GM18505 (cell line): Measurements from ENCODE around the gene NPTX1.

Experiments used
- ATAC-seq: cut with Tn5 transposase; IDR thresholded peaks from one replicate; pipeline ENCODE4 v1.9.1; 2021; ENCODE audit not compliant: unreplicated experiment
- POLR2A ChIP-seq: IDR thresholded peaks from 4 replicates; pipeline ENCODE4 v1.6.1; 2011; ENCODE audit warnings: borderline replicate concordance; ENCODE audit not compliant: insufficient read depth, insufficient read length; ENCODE audit errors: extremely low read depth

The NPTX1 gene, protein sequence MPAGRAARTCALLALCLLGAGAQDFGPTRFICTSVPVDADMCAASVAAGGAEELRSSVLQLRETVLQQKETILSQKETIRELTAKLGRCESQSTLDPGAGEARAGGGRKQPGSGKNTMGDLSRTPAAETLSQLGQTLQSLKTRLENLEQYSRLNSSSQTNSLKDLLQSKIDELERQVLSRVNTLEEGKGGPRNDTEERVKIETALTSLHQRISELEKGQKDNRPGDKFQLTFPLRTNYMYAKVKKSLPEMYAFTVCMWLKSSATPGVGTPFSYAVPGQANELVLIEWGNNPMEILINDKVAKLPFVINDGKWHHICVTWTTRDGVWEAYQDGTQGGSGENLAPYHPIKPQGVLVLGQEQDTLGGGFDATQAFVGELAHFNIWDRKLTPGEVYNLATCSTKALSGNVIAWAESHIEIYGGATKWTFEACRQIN

DNA sequence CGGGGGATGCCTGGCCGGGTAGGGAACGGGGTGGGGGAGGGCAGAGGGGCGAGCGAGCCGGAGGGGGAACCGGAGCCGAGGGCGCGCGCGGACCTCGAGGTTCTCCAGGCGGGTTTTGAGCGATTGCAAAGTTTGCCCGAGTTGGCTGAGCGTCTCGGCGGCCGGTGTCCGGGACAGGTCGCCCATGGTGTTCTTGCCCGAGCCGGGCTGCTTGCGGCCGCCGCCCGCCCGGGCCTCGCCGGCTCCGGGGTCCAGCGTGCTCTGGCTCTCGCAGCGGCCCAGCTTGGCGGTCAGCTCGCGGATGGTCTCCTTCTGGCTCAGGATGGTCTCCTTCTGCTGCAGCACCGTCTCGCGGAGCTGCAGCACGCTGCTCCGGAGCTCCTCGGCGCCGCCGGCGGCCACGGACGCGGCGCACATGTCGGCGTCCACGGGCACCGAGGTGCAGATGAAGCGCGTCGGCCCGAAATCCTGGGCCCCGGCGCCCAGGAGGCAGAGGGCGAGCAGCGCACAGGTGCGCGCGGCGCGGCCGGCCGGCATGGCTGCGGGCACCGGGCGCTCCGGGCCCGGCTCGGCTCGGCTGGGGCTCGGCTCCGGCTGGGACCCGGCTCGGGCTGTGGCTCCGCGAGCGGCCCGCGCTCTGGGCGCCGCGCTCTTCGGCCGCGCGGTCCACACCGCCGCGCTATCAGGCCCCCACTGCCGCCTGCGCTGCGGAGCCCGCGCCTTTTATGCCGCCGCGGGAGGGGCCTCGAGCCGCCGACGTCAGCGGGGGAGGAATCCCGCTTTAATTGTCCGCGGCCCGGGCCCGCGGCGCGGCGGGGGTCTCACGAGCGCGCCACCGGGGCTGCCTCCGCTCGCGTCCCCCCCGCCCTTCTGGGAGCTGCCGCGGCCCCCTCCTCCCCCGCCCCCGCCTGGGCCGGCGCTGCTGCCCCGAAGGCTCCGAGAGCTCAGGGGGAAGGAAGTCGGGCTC lies at the start of gene NPTX1:
Gene NPTX1 (minus strand): TSS at position 698 of the 967 bp plus-strand sequence. CDS start 161 bp downstream, at position 537.
- TF ChIP-seq POLR2A, result no peak
- ATAC-seq, result no peak

DNA sequence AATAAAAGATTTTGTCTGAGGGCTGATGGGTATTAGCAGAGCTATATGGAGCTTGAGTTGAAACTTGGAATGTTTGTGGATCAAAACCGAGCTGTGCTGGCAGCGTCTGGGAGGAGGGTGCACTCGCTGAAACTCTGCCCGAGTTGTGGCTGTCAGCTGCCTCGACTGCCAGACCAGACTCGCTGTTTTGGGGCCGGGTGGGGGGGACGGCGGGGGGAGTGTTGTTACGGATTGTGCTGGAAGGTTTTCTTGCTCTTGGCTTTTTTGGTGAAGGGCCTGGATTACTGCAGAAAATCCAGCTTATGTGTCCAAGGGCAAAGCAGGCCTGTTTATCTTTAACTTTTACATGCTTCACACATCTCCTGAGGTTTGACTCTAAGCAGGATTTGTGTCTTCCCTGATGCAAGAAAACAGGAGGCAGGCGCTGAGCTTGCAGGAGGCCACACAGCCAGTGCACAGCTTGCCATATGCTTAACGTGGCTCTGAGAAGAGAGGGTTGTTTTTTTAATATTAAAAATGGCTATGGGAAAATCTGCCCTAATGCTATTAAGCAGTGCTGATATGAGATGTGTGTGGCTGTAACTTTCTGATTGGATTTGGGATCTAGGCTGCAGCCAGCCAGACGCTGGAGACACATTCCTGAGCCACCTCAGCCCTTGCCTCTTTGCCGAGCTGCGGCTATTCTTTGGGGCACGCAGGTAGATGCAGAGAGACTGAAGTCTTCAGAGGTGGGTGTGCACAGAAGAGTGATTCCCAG lies 47.7 kb upstream of the NPTX1 start:
- ATAC-seq, result no peak
- no peak for TF ChIP-seq POLR2A

DNA sequence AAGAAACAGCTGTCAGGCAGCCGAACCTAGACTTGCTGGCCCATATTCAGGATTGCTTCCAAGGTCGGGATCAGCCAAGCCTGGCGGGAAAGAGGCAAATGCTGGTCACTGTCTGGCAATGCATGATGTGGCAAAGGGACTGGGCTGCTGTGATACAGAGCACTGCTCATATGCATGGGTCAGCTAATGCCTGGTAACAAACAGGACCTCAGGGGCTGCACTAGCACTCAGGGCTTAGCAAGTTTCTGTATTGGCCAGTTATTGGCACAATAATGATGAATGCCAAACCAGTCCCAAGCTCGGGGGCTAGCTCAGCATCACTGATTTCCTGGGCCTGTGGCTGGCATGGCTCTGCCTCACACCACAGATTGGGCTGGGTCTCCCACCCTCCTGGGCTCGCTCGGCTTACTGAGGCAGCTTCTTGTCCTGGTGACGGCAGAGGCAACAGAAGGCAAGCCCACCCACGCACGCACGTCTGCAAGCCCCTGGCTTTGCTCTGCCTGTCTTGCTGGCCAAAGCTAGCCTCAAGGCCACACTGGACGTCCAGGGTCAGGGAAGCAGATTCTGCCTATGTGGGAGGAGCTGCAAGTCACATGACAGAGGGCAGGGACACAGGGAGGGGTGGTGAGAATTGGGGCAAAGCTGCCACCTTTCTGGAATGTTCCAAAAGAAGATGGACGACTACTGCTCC lies 46.8 kb upstream of the NPTX1 start:
- ATAC-seq, result no peak
- TF ChIP-seq POLR2A, result no peak

DNA sequence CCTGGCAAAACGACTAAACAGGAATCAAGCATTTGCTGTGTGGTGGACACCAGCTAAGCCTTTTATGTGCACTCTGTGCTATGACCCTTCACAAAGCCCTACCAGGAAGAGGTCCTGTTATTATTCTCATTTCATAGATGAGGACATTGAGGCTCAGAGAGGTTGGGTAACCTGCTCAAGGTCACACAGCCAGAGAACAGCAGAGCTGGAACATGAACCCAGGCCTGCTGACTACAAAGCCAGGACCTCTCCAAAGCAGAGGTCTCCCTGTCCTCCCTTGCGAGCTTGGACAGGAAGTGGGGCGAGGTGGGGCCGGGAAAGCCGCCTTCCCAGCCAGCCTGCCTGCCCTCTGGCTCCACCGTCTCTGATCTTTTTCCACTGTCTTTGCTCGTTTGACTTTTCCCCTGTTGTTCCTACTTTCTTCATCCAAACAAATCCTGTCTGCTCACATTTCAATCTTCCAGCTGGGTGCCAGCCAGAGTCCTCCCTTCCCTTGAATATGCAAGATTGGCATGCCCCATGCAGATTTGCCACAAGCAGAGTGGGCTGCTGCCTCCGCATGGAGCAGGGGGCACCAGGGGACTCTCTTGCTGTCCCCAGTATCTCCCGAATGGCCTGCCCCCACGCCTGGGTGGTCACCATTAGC lies 44.5 kb upstream of the NPTX1 start:
- ATAC-seq, result no peak
- TF ChIP-seq POLR2A, result no peak

DNA sequence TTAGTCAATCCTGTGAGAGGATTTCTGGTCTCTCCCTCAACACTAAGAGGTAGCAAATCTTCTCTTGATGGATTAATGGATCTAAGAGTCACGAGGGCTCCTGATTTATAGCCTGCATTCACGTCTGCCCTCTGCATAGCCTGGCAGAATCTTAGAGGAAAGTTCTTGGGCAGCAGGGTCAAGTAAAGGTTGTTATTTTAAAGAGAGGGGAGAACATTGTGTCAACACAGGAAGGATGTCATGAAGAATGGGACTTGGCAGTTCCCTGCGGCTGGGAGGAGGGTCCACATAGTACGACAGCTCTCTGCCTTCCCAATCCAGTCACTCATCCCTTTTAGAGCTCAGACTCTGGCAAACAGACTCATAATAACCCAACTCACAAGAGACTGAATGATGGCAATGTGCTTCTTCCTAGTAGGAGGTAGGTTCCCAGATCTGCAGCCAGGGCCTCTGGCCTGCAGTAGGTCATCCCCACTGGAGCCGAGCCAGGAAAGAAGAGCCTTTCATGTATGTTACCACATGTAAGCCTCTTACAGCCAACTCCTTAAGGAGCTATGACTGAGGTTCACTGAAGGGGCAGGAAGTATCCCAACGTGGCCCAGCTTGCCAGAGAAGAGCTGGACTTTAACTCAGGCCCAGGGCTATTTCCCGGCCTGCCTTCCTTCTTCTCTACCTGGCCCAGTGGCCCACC lies 42.8 kb upstream of the NPTX1 start:
- ATAC-seq, result no peak
- no peak for TF ChIP-seq POLR2A

DNA sequence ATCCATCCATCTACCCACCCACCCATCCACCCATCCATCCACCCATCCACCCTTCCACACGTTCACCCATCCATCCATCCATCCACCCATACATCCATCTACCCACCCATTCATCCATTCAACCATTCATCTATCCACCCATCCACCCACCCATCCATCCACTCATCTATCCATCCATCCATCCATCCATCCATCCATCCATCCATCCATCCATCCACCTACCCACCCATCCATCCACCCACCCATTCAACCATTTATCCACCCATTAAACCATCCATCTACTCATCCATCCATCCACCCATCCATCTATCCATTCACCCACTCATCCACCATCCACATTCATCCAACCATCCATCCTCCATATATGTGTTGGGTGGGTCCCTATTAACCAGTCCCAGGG lies 42.0 kb upstream of the NPTX1 start:
- ATAC-seq, result no peak
- TF ChIP-seq POLR2A, result no peak

DNA sequence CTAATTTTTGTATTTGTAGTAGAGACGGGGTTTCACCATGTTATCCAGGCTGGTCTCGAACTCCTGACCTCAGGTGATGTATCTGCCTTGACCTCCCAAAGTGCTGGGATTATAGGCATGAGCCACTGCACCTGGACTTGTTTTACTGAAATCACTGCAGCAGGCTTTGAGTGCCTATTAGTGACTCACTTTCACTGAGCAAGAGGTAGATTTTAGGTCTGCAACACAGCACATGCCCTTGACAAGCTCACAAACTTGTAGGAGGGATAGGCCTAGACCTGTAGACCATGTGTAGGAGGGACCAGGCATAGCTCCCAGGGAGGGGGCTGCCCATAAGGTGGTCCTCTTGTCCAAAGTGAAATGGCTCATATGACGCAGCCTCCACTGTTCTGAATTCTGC lies 41.2 kb upstream of the NPTX1 start:
- ATAC-seq, result no peak
- no peak for TF ChIP-seq POLR2A

DNA sequence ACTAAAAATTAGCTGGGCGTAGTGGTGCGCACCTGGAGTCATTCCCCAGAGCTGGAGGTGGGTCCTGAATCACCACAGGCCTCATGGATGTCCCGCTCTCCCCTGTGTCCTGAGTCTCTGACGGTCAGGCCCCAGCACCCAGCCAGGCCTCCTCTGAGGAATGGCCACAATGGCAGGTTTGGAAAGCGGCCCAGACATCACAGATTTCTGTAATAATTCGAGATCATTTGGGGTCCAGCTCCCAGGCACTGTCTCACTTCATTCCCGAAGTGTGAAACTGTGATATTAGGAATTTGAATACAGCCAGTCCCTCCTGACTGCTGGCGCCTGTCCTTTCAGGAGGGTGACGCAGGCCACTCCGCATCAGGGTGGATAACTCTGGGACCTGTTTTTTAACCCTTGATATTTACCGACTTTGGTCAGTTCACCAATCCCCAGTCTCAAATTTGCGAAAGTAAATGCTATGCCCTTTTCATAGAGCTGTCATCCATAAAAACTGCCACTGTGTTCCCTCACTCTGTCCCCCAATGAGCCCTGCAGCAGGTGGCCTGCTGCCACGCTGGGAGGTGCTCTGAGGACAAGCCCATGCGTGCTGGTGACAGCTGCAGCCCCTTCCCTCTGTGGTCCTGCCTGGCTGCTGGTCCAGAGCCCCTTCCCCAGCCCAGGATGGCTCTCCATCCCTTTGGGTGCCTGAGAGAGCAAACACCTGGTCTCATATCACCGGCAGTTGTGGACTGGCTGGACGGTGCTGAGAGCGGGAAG lies 39.9 kb upstream of the NPTX1 start:
- ATAC-seq, result no peak

DNA sequence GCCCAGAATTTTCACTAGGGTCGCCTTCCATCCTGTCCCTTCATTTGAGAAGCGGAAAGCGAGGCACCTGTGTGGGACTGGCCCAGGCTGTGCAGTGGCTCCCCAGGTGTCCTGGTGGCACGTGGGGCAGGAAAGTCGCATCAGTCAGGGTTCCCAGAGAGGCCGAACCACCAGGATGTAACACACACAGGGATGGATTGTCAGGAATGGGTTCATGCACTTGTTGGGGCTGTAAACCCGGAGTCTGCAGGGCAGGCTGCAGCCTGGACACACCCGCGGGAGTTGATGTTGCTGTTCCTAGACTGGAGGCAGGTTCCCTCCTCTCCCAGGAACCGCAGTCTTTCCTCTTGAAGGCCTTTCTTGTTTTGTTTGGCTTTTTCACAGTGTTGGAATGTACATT lies 37.5 kb upstream of the NPTX1 start:
- no peak for TF ChIP-seq POLR2A
- no peak for ATAC-seq

More for the DNA sequence above, 39.9 kb upstream of the NPTX1 start:
- no peak for TF ChIP-seq POLR2A

DNA sequence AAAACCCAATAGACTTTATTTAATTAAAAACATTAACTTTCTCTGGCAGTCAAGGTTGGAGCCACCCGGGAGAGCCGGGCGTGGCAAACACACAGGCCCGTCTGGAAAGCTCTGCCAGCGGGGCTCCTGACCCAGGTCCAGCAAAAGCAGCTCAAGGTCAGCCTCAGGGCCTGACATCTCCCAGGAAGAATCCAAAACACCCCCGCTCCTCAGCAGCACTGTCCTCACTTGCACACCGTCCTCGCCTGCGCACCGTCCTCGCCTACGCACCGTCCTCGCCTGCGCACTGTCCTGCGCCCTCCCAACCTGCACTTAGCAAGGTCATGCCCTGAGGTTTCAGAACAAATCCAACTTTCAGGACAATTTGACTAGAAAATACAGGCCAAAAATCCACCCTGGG lies 36.8 kb upstream of the NPTX1 start:
- TF ChIP-seq POLR2A, result no peak
- no peak for ATAC-seq

DNA sequence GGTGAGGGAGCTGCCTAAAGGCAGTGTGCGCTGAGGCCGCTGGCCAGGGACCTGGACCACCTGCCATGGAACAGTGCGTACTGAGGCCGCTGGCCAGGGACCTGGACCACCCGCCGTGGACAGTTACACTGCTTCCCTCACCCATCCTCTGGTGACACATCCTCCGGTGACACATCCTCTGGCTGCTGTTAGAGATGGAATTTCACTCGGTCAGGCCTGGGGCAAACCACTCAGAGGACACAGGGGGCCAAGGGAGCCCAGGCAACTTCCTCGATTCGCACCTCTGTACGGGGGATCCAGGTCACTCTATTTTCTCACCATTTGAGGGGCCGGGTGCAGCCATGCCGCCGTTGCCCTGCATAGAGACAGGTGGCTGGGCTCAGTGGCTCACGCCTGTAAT lies 35.8 kb upstream of the NPTX1 start:
- no peak for ATAC-seq

More for the DNA sequence above, 35.8 kb upstream of the NPTX1 start:
- no peak for TF ChIP-seq POLR2A
